CD14-positive monocyte (primary cell): Measurements from ENCODE around the gene BRINP3. TPM values are rescaled to one million over a fixed set of nuclear protein-coding genes. Genes with fewer than 3 reads are reported as not detected.
"Not testable (repeated sequence)": the region's sequence is repeated elsewhere in the genome, so short reads cannot be mapped to it uniquely, and the experiment has no call there.

Source experiments
- DNase-seq, 3 donors: peaks; one replicate each; pipeline ENCODE4 v3.0.0-alpha.2; 2011 to 2022
- H2AFZ ChIP-seq: 2 replicates; pipeline ENCODE4 v1.6.0; 2012; ENCODE audit warnings: mild to moderate bottlenecking, low read depth, low read length, inconsistent platforms; ENCODE audit not compliant: insufficient read depth, poor library complexity, severe bottlenecking
- H3K27ac ChIP-seq, 2 donors: 1 replicate in 1 of 2; 2 replicates in 1 of 2; pipeline ENCODE4 v1.5.1; 2012 to 2013; ENCODE audit warnings: low read length in 2 of 2, control low read depth in 1 of 2, inconsistent platforms in 1 of 2, low read depth in 1 of 2, mild to moderate bottlenecking in 1 of 2
- H3K27me3 ChIP-seq, 2 donors: one replicate each; pipeline versions ENCODE4 v1.6.0 to v1.6.1; 2011 to 2013; ENCODE audit warnings: low read length in 2 of 2; ENCODE audit not compliant: control insufficient read depth in 2 of 2, insufficient read depth in 2 of 2
- H3K36me3 ChIP-seq, 2 donors: replicated peaks in 1 of 2; 1 replicate in 1 of 2; 2 replicates in 1 of 2; pipeline versions ENCODE4 v1.5.1 to v1.6.1; 2012 to 2013; ENCODE audit warnings: low read length in 2 of 2, control low read depth in 1 of 2, inconsistent platforms in 1 of 2, mild to moderate bottlenecking in 1 of 2; ENCODE audit not compliant: insufficient read depth in 2 of 2, control insufficient read depth in 1 of 2
- H3K4me1 ChIP-seq, 2 donors: 1 replicate in 1 of 2; 2 replicates in 1 of 2; pipeline versions ENCODE4 v1.5.1 to v1.6.1; 2012 to 2013; ENCODE audit warnings: low read length in 2 of 2, control low read depth in 1 of 2, inconsistent platforms in 1 of 2, mild to moderate bottlenecking in 1 of 2, moderate library complexity in 1 of 2; ENCODE audit not compliant: insufficient read depth in 2 of 2, control insufficient read depth in 1 of 2
- H3K4me2 ChIP-seq: replicated peaks from 2 replicates; pipeline ENCODE3; 2012; ENCODE audit warnings: low read length, moderate library complexity, mild to moderate bottlenecking; ENCODE audit not compliant: poor library complexity, severe bottlenecking; ENCODE audit errors: extremely low read depth
- H3K4me3 ChIP-seq, 3 experiments: fragments of 200-600 bp in 1 of 3; sonication (generic) in 1 of 3; replicated peaks in 1 of 3; 1 replicate in 2 of 3; 2 replicates in 1 of 3; pipeline ENCODE4 v1.5.1; 2011 to 2013; ENCODE audit warnings: low read length in 3 of 3, mild to moderate bottlenecking in 3 of 3, control low read depth in 2 of 3, low read depth in 2 of 3, inconsistent platforms in 1 of 3, moderate library complexity in 1 of 3
- H3K79me2 ChIP-seq: 2 replicates; pipeline ENCODE4 v1.6.0; 2012; ENCODE audit warnings: mild to moderate bottlenecking, control low read depth, inconsistent platforms, low read length, moderate library complexity; ENCODE audit not compliant: insufficient read depth
- H3K9ac ChIP-seq: 2 replicates; pipeline ENCODE4 v1.6.0; 2017; ENCODE audit warnings: low read length, mild to moderate bottlenecking; ENCODE audit not compliant: insufficient read depth, poor library complexity, severe bottlenecking
- H3K9me3 ChIP-seq, 2 donors: replicated peaks in 1 of 2; 1 replicate in 1 of 2; 2 replicates in 1 of 2; pipeline versions ENCODE4 v1.5.1 to v1.6.1; 2012 to 2013; ENCODE audit warnings: low read length in 2 of 2, control low read depth in 1 of 2; ENCODE audit not compliant: control insufficient read depth in 1 of 2, insufficient read depth in 1 of 2
- H4K20me1 ChIP-seq: 2 replicates; pipeline ENCODE4 v1.6.0; 2012; ENCODE audit warnings: mild to moderate bottlenecking, low read length, control low read depth, moderate library complexity; ENCODE audit not compliant: insufficient read depth
- H3K27ac Mint-ChIP-seq, 7 donors: one replicate each; pipeline ENCODE4 v1.8.0; 2020; ENCODE audit warnings: mild to moderate bottlenecking in 7 of 7, mixed read lengths in 7 of 7, moderate library complexity in 6 of 7, inconsistent platforms in 2 of 7
- H3K27me3 Mint-ChIP-seq, 3 donors: one replicate each; pipeline ENCODE4 v1.8.0; 2021 to 2022; ENCODE audit warnings: low read depth in 3 of 3, mild to moderate bottlenecking in 3 of 3, mixed read lengths in 3 of 3, moderate library complexity in 3 of 3, inconsistent platforms in 1 of 3
- H3K36me3 Mint-ChIP-seq, 2 donors: one replicate each; pipeline ENCODE4 v1.8.0; 2020; ENCODE audit warnings: mixed read lengths in 2 of 2, inconsistent platforms in 1 of 2, mild to moderate bottlenecking in 1 of 2
- H3K4me1 Mint-ChIP-seq: one replicate; pipeline ENCODE4 v1.8.0; 2020; ENCODE audit warnings: mild to moderate bottlenecking, mixed read lengths
- H3K4me3 Mint-ChIP-seq, 2 donors: one replicate each; pipeline ENCODE4 v1.8.0; 2020; ENCODE audit warnings: mild to moderate bottlenecking in 2 of 2, mixed read lengths in 2 of 2, moderate library complexity in 1 of 2
- H3K9me3 Mint-ChIP-seq, 7 donors: one replicate each; pipeline ENCODE4 v1.8.0; 2020 to 2022; ENCODE audit warnings: mixed read lengths in 7 of 7, mild to moderate bottlenecking in 6 of 7, moderate library complexity in 6 of 7, inconsistent platforms in 2 of 7
- CTCF ChIP-seq: fragments of 200-600 bp; IDR thresholded peaks from one replicate; pipeline ENCODE4 v1.8.0; 2022; ENCODE audit warnings: antibody characterized with exemption, mild to moderate bottlenecking
- WGBS: methylation state at CpG from one replicate; pipeline ENCODE4 v1.1.5; 2013; ENCODE audit warnings: missing lambda C conversion rate; ENCODE audit not compliant: insufficient coverage; 5-methylcytosine and 5-hydroxymethylcytosine counted together
- intact Hi-C, 2 donors: fragments of 100-400 bp; cut with micrococcal nuclease; formaldehyde crosslinking; loops; one replicate each; pipeline versions ENCODE4 v1.15.0 to v1.15.1; 2023
- polyA plus RNA-seq, 3 donors: library from polyadenylated mRNA; depleted of rRNA in 1 of 3; unstranded in 2 of 3; stranded (reverse) in 1 of 3; fragments of 300-500 nt in 2 of 3; fragments of >200 nt in 1 of 3; fragmentation: Illumina TruSeq in 2 of 3; gene quantifications; 1 replicate in 2 of 3; 2 replicates in 1 of 3; pipeline ENCODE4 v1.2.3, GENCODE V29; 2012 to 2021

BRINP3 gene
- polyA plus RNA-seq, 3 donors: not detected

- no peak for DNase-seq
- H3K27ac Mint-ChIP-seq: no peak overlapping the region
- Histone ChIP-seq H3K4me3 (no peak overlapping the region), H3K27ac (no peak overlapping the region), H2AFZ (no peak overlapping the region), H3K4me2 (no peak overlapping the region), H3K36me3 (no peaks in the 10 kb centered on the region), H3K79me2 (no peaks in the 10 kb centered on the region), H3K9ac (no peak overlapping the region), H3K4me1 (no peaks in the 10 kb centered on the region), H3K9me3 (peaks cover 0 to 11% of the 10 kb centered on the region in 2 donors), H4K20me1 (no peaks in the 10 kb centered on the region), H3K27me3 (no peaks in the 10 kb centered on the region)
- intact Hi-C loops: no loop called here
- whole genome bisulfite sequencing: no CpG with 5 or more reads among the region's 1 CpG
- peaks cover 1 to 7% (median 4%) of the 10 kb centered on the region in 7 donors for H3K9me3 Mint-ChIP-seq
- no peaks in the 10 kb centered on the region for H3K4me1 Mint-ChIP-seq
- no peaks in the 10 kb centered on the region for H3K36me3 Mint-ChIP-seq
- H3K4me3 Mint-ChIP-seq: no peak overlapping the region
- TF ChIP-seq CTCF: no peak
- H3K27me3 Mint-ChIP-seq: peaks cover 0 to 1% (median 0%) of the 10 kb centered on the region in 3 donors
These were observed 29.7 kb upstream of the BRINP3 start for GRCh38 chr1:190507357-190507756.

DNA sequence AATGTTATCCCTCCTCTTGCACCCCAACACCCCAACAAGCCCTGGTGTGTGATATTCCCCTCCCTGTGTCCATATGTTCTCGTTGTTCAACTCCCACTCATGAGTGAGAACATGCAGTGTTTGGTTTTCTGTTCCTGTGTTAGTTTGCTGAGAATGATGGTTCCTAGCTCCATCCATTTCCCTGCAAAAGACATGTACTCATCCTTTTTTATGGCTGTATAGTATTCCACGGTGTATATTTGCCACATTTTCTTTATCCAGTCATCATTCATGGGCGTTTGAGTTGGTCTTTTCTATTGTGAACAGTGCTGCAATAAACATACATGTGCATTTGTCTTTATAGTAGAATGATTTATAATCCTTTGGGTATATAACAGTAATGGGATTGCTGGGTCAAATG, 26.9 kb upstream of the BRINP3 start:
- H3K9me3 Mint-ChIP-seq, H2AFZ ChIP-seq, H3K4me3 Mint-ChIP-seq, H3K4me1 Mint-ChIP-seq, H4K20me1 ChIP-seq, H3K79me2 ChIP-seq, H3K27ac Mint-ChIP-seq, H3K27me3 ChIP-seq, H3K36me3 ChIP-seq, intact Hi-C loops, H3K4me2 ChIP-seq, H3K9ac ChIP-seq, H3K4me3 ChIP-seq, H3K27ac ChIP-seq, H3K27me3 Mint-ChIP-seq, H3K36me3 Mint-ChIP-seq, DNase-seq, H3K4me1 ChIP-seq: not testable (repeated sequence)
- peaks cover 0 to 11% of the 10 kb centered on the region in 2 donors for H3K9me3 ChIP-seq
- whole genome bisulfite sequencing: no CpG with 5 or more reads among the region's 3 CpGs
